GM12878 (cell line): ENCODE results near the gene CACNA1A. TPM values are rescaled to one million over a fixed set of nuclear protein-coding genes. Genes with fewer than 3 reads are reported as not detected.

ENCODE experiments used
- ATAC-seq: fragments of 200-7000 bp; cut with Tn5 transposase; 3 replicates; pipeline ENCODE4 v1.9.1; 2020; ENCODE audit warnings: mild to moderate bottlenecking, moderate library complexity
- BruUV-seq: library from RNA; stranded (reverse); fragments of 400-500 nt; replicated peaks from 2 replicates; lab custom pipeline; 2021; lab: Mats Ljungman, UMichigan
- CTCF ChIA-PET: fragments of 300-600 bp; sonication (Branson Sonifier 250); formaldehyde crosslinking; extraction: SDS; loops from one replicate; lab custom pipeline; 2021; ENCODE audit warnings: inconsistent platforms; lab: Yijun Ruan, JAX
- POLR2A ChIA-PET: fragments of 350-600 bp; formaldehyde crosslinking; extraction: SDS; loops from one replicate; lab custom pipeline; 2021; ENCODE audit warnings: inconsistent platforms; lab: Charles Lee
- RAD21 ChIA-PET: fragments of 300-600 bp; sonication (Branson Sonifier 250); formaldehyde crosslinking; loops from one replicate; lab custom pipeline; 2023; ENCODE audit warnings: antibody characterized with exemption; ENCODE audit not compliant: unreplicated experiment; lab: Charles Lee
- SMC1A ChIA-PET: fragments of 300-600 bp; sonication (Branson Sonifier 250); formaldehyde crosslinking; loops from one replicate; lab custom pipeline; 2023; ENCODE audit not compliant: unreplicated experiment, uncharacterized antibody; lab: Charles Lee
- DNase-seq: peaks from one replicate; pipeline ENCODE4 v3.0.0-alpha.2; 2011; ENCODE audit warnings: low read depth, low spot score
- FAIRE-seq: peaks from 3 replicates; lab custom pipeline; 2011; peaks lifted over from hg19 to GRCh38; lab: Jason Lieb, UNC
- H2AFZ ChIP-seq: 2 replicates; pipeline ENCODE4 v1.6.0; 2011; ENCODE audit warnings: low read depth, low read length, control low read depth; ENCODE audit not compliant: control insufficient read depth
- H3K27ac ChIP-seq: 2 replicates; pipeline ENCODE4 v1.5.1; 2011; ENCODE audit warnings: control low read depth; ENCODE audit not compliant: control insufficient read depth, insufficient read depth
- H3K27me3 ChIP-seq, 2 experiments: replicated peaks in 1 of 2; 2 replicates each; pipeline versions ENCODE4 v1.6.0 to v1.6.1; 2011; ENCODE audit warnings: low read length in 1 of 2; ENCODE audit not compliant: control insufficient read depth in 2 of 2, insufficient read depth in 2 of 2
- H3K36me3 ChIP-seq, 2 experiments: 2 replicates each; pipeline ENCODE4 v1.5.1; 2011; ENCODE audit warnings: low read length in 1 of 2; ENCODE audit not compliant: control insufficient read depth in 2 of 2, insufficient read depth in 2 of 2
- H3K4me1 ChIP-seq: 2 replicates; pipeline ENCODE4 v1.6.1; 2011; ENCODE audit warnings: mild to moderate bottlenecking, low read length, moderate library complexity, mixed read lengths; ENCODE audit not compliant: control insufficient read depth, insufficient read depth
- H3K4me2 ChIP-seq: 2 replicates; pipeline ENCODE4 v1.6.0; 2011; ENCODE audit warnings: control low read depth; ENCODE audit not compliant: control insufficient read depth, insufficient read depth
- H3K4me3 ChIP-seq: fragments of 200-600 bp; sonication (generic); 2 replicates; pipeline ENCODE4 v1.5.1; 2016
- H3K79me2 ChIP-seq: 2 replicates; pipeline ENCODE4 v1.6.0; 2011; ENCODE audit warnings: low read length; ENCODE audit not compliant: control insufficient read depth, insufficient read depth
- H3K9ac ChIP-seq: 2 replicates; pipeline ENCODE4 v1.8.0; 2011; ENCODE audit warnings: low read length, control low read depth, mixed read lengths; ENCODE audit not compliant: control insufficient read depth, insufficient read depth
- H3K9me3 ChIP-seq: replicated peaks from 3 replicates; pipeline ENCODE4 v1.5.1; 2011; ENCODE audit warnings: mild to moderate bottlenecking, low read length; ENCODE audit not compliant: control insufficient read depth, insufficient read depth
- H4K20me1 ChIP-seq: 2 replicates; pipeline ENCODE4 v1.6.0; 2011; ENCODE audit not compliant: control insufficient read depth, insufficient read depth
- ATF7 ChIP-seq: fragments of 450-650 bp; IDR thresholded peaks from 2 replicates; pipeline ENCODE4 v1.6.1; 2016; ENCODE audit warnings: low read depth, mild to moderate bottlenecking
- BRCA1 ChIP-seq: IDR thresholded peaks from 2 replicates; pipeline ENCODE4 v1.6.1; 2011; ENCODE audit warnings: low read depth, low read length, improper control_type of control experiment
- EZH2 ChIP-seq: IDR thresholded peaks from 2 replicates; pipeline ENCODE4 v1.6.1; 2012; ENCODE audit warnings: low read depth, mild to moderate bottlenecking, control low read depth, inconsistent platforms, low read length, borderline replicate concordance; ENCODE audit not compliant: control insufficient read depth
- IKZF1 ChIP-seq: fragments of 450-650 bp; conservative IDR thresholded peaks from 2 replicates; pipeline ENCODE4 v1.6.1; 2017; ENCODE audit warnings: antibody characterized with exemption, mild to moderate bottlenecking
- KDM1A ChIP-seq: fragments of 200-600 bp; sonication (generic); IDR thresholded peaks from 2 replicates; pipeline ENCODE4 v1.6.1; 2016; ENCODE audit warnings: borderline replicate concordance
- MTA3 ChIP-seq: IDR thresholded peaks from 2 replicates; pipeline ENCODE4 v1.6.1; 2012; ENCODE audit warnings: low read length, inconsistent platforms, borderline replicate concordance
- MXI1 ChIP-seq: fragments of 150-350 bp; IDR thresholded peaks from 2 replicates; pipeline ENCODE4 v1.6.1; 2011; ENCODE audit warnings: low read depth, mild to moderate bottlenecking, inconsistent platforms, low read length, improper control_type of control experiment
- NR2F1 ChIP-seq: fragments of 450-650 bp; conservative IDR thresholded peaks from 2 replicates; pipeline ENCODE4 v1.6.1; 2017; ENCODE audit warnings: mild to moderate bottlenecking
- RFX5 ChIP-seq: IDR thresholded peaks from 2 replicates; pipeline ENCODE4 v1.6.1; 2011; ENCODE audit warnings: low read depth, low read length, improper control_type of control experiment
- SMAD5 ChIP-seq: IDR thresholded peaks from 2 replicates; pipeline ENCODE4 v1.6.1; 2016; ENCODE audit warnings: antibody characterized with exemption, low read depth
- SRF ChIP-seq, 2 experiments: IDR thresholded peaks; 2 replicates each; pipeline ENCODE4 v1.6.1; 2011; ENCODE audit warnings: low read depth in 2 of 2, low read length in 2 of 2, mild to moderate bottlenecking in 1 of 2, moderate library complexity in 1 of 2
- WGBS: methylation state at CpG from one replicate; pipeline ENCODE4 v1.1.6; 2016; ENCODE audit warnings: low lambda C conversion rate; ENCODE audit not compliant: insufficient replicate concordance, insufficient coverage; ENCODE audit errors: missing lambda C conversion rate; 5-methylcytosine and 5-hydroxymethylcytosine counted together
- in situ Hi-C: fragments of 300-500 bp; cut with MboI; formaldehyde crosslinking; loops from 9 replicates; pipeline ENCODE4 v1.14.3; 2018; ENCODE audit warnings: mixed read lengths
- intact Hi-C: fragments of 100-400 bp; cut with micrococcal nuclease; formaldehyde crosslinking; loops from one replicate; pipeline ENCODE4 v1.14.2; 2022; ENCODE audit not compliant: unreplicated experiment
- polyA plus RNA-seq, 11 experiments: library from polyadenylated mRNA; depleted of rRNA in 4 of 11; unstranded in 6 of 11; stranded (reverse) in 5 of 11; fragments of >200 nt; fragmentation: Nextera tagmentation in 4 of 11; fragmentation: Illumina TruSeq in 1 of 11; extraction: Ambion mirVana in 4 of 11; extraction: Trizol in 1 of 11; gene quantifications; 1 replicate in 1 of 11; 2 replicates in 10 of 11; pipeline versions ENCODE4 v1.2.1 to v1.2.3, GENCODE V29; 2011 to 2016; ENCODE audit warnings: inconsistent platforms in 2 of 11, missing spikeins in 2 of 11, low read depth in 1 of 11
- total RNA-seq, 4 experiments: library from RNA; depleted of rRNA in 3 of 4; stranded (reverse); fragments of >200 nt in 3 of 4; fragmentation: Illumina TruSeq in 1 of 4; extraction: Trizol in 1 of 4; gene quantifications; 2 replicates each; pipeline versions ENCODE4 v1.2.1 to v1.2.3, GENCODE V29; 2013 to 2021
- TF ChIP-seq, protein P1 (sequence below): fragments of 450-650 bp; formaldehyde crosslinking; IDR thresholded peaks from 2 replicates; pipeline ENCODE4 v1.4.0; 2022; ENCODE audit warnings: mild to moderate bottlenecking, moderate library complexity
- TF ChIP-seq, protein P2 (sequence below): fragments of 450-650 bp; formaldehyde crosslinking; IDR thresholded peaks from 2 replicates; pipeline ENCODE4 v1.5.0; 2022; ENCODE audit warnings: mild to moderate bottlenecking, missing genetic modification characterization
- TF ChIP-seq, protein P3 (sequence below): fragments of 450-650 bp; IDR thresholded peaks from 2 replicates; pipeline ENCODE4 v1.6.1; 2017; ENCODE audit warnings: low read depth, mild to moderate bottlenecking, moderate library complexity

The CACNA1A gene
- total and polyA plus RNA-seq, 10 of the 15 experiments (the other 5 are each of a cell fraction or from before 2014, with no cell fraction given): 1.1 to 4.4 (median 2.5) TPM

DNA sequence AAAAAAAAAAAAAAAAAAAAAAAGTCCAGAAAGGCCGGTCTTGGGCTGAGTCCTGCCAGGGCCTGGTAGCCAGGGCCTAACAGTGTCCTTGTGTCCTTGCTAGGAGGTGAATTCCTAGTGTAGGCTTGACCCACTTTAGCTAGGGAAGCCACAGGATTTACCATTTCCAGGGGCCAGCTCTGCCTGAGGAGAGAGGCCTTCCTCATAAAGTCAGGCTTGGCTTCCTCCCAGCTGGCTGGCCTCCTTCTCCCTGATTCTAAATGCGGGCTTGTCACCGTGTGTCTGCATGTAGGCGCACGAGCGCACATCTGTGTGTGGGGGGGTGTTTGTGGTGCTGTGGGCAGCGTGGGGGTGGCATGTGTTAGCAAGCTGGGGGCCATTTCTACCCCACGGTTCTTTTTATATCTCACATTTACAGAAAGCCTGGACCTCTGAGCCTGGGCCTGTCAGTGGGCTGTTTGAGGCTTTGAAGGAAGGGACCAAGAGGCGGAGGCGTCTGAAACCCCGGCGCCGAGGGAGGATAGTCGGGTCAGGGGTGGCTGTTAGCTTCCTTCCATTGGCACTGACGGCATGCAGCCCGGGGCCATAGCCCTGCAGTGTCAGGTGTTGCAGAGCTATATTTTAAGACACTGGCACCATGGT, 324.4 kb downstream of the CACNA1A start:
- no peaks in the 10 kb centered on the region for H3K27me3 ChIP-seq
- intact Hi-C loops (loop anchor here (2.0 kb wide), 1 partner anchor 15 kb away; no protein-coding TSS in a partner anchor), in situ Hi-C loops (no loop called here)
- 1% methylated on average over 15 of the region's 16 CpGs for WGBS
- no peak for DNase-seq
- no peaks in the 10 kb centered on the region for H4K20me1 ChIP-seq
- peak; percentile 87 for ATAC-seq
- H2AFZ ChIP-seq: peak overlapping the region; percentile 69
- peaks cover 17% of the 10 kb centered on the region for H3K4me1 ChIP-seq
- FAIRE-seq: peak; percentile 72
- H3K4me2 ChIP-seq: peak overlapping the region; percentile 33; the same call in 1 of the 2 replicates
- no TSS peak for BruUV-seq
- CTCF ChIA-PET: interaction anchor here (0.6 to 2.0 kb wide), 10 partner anchors 8 to 80 kb away, joined by 3 to 21 read pairs (median 4); no protein-coding TSS in a partner anchor
- RAD21 ChIA-PET: interaction anchor here (0.6 to 3.1 kb wide), 12 partner anchors 12 to 700 kb away, joined by 3 to 22 read pairs (median 4); no protein-coding TSS in a partner anchor
- no peaks in the 10 kb centered on the region for H3K36me3 ChIP-seq
- no peak overlapping the region for H3K4me3 ChIP-seq
- POLR2A ChIA-PET: interaction anchor here (0.6 to 4.9 kb wide), 12 partner anchors 9 to 751 kb away, joined by 3 to 34 read pairs (median 4); no protein-coding TSS in a partner anchor
- peak overlapping the region; percentile 48 for H3K9ac ChIP-seq
- SMC1A ChIA-PET: interaction anchor here (0.7 to 3.8 kb wide), 10 partner anchors 12 to 157 kb away, joined by 3 to 25 read pairs (median 8); no protein-coding TSS in a partner anchor
- no peaks in the 10 kb centered on the region for H3K79me2 ChIP-seq
- H3K27ac ChIP-seq: peak overlapping the region; percentile 52
- H3K9me3 ChIP-seq: no peaks in the 10 kb centered on the region
- TF ChIP-seq, protein P1, sequence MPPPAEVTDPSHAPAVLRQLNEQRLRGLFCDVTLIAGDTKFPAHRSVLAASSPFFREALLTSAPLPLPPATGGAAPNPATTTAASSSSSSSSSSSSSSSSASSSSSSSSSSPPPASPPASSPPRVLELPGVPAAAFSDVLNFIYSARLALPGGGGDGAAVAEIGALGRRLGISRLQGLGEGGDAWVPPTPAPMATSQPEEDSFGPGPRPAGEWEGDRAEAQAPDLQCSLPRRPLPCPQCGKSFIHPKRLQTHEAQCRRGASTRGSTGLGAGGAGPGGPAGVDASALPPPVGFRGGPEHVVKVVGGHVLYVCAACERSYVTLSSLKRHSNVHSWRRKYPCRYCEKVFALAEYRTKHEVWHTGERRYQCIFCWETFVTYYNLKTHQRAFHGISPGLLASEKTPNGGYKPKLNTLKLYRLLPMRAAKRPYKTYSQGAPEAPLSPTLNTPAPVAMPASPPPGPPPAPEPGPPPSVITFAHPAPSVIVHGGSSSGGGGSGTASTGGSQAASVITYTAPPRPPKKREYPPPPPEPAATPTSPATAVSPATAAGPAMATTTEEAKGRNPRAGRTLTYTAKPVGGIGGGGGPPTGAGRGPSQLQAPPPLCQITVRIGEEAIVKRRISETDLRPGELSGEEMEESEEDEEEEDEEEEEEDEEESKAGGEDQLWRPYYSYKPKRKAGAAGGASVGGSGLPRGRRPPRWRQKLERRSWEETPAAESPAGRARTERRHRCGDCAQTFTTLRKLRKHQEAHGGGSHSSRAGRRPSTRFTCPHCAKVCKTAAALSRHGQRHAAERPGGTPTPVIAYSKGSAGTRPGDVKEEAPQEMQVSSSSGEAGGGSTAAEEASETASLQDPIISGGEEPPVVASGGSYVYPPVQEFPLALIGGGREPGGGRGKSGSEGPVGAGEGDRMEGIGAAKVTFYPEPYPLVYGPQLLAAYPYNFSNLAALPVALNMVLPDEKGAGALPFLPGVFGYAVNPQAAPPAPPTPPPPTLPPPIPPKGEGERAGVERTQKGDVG (CRISPR knock-in tag): no peak
- TF ChIP-seq RFX5 (no peak), EZH2 (no peak), ATF7 (no peak), KDM1A (no peak), SRF (IDR thresholded peaks at IDR 0.05; ENCODE audit: low read depth in 2 of 2, low read length in 2 of 2) (no peak), NR2F1 (peak; percentile 64), MXI1 (no peak), BRCA1 (no peak), IKZF1 (peak; percentile 91), MTA3 (no peak), SMAD5 (no peak)
- TF ChIP-seq, protein P2, sequence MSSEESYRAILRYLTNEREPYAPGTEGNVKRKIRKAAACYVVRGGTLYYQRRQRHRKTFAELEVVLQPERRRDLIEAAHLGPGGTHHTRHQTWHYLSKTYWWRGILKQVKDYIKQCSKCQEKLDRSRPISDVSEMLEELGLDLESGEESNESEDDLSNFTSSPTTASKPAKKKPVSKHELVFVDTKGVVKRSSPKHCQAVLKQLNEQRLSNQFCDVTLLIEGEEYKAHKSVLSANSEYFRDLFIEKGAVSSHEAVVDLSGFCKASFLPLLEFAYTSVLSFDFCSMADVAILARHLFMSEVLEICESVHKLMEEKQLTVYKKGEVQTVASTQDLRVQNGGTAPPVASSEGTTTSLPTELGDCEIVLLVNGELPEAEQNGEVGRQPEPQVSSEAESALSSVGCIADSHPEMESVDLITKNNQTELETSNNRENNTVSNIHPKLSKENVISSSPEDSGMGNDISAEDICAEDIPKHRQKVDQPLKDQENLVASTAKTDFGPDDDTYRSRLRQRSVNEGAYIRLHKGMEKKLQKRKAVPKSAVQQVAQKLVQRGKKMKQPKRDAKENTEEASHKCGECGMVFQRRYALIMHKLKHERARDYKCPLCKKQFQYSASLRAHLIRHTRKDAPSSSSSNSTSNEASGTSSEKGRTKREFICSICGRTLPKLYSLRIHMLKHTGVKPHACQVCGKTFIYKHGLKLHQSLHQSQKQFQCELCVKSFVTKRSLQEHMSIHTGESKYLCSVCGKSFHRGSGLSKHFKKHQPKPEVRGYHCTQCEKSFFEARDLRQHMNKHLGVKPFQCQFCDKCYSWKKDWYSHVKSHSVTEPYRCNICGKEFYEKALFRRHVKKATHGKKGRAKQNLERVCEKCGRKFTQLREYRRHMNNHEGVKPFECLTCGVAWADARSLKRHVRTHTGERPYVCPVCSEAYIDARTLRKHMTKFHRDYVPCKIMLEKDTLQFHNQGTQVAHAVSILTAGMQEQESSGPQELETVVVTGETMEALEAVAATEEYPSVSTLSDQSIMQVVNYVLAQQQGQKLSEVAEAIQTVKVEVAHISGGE (CRISPR knock-in tag): no peak
- TF ChIP-seq, protein P3, sequence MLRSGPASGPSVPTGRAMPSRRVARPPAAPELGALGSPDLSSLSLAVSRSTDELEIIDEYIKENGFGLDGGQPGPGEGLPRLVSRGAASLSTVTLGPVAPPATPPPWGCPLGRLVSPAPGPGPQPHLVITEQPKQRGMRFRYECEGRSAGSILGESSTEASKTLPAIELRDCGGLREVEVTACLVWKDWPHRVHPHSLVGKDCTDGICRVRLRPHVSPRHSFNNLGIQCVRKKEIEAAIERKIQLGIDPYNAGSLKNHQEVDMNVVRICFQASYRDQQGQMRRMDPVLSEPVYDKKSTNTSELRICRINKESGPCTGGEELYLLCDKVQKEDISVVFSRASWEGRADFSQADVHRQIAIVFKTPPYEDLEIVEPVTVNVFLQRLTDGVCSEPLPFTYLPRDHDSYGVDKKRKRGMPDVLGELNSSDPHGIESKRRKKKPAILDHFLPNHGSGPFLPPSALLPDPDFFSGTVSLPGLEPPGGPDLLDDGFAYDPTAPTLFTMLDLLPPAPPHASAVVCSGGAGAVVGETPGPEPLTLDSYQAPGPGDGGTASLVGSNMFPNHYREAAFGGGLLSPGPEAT: peak; percentile 44; the same call in 1 of the 2 replicates
